ENCODE results near the gene BCL2L12.
A peak's percentile ranks its signal among the peaks of the same experiment; 100 is the strongest.

The BCL2L12 gene

DNA sequence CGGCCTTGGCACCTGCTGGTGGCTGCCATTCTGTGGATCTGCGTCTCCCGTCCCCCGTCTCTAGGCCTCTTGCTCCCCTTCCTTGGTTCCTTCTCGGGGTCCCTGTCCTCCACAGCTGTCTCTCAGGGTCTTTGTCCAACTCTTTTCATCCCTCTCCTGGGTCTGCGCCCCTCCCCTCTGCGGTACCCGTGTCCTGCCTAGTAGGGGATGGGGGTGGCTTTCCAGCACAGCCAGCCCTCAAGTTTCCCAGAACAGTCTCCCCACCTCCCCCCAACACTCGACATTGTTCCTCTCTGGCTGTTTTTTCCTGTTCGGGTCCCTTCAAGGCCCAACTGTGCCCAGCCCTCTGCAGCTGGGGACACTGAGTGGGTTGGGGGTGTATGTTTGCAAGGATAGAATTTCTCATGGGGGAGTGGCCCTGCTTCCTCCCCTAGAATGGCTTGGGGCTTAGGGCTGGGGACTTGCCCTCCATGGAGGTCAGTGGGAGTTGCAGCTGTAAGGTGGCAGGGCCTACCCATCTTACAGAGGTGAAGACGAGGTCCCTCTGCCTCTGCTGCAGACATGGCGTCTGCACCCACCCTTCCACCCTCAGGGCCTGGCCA, 22.9 kb downstream of the BCL2L12 start:
- TF ChIP-seq, protein P1, sequence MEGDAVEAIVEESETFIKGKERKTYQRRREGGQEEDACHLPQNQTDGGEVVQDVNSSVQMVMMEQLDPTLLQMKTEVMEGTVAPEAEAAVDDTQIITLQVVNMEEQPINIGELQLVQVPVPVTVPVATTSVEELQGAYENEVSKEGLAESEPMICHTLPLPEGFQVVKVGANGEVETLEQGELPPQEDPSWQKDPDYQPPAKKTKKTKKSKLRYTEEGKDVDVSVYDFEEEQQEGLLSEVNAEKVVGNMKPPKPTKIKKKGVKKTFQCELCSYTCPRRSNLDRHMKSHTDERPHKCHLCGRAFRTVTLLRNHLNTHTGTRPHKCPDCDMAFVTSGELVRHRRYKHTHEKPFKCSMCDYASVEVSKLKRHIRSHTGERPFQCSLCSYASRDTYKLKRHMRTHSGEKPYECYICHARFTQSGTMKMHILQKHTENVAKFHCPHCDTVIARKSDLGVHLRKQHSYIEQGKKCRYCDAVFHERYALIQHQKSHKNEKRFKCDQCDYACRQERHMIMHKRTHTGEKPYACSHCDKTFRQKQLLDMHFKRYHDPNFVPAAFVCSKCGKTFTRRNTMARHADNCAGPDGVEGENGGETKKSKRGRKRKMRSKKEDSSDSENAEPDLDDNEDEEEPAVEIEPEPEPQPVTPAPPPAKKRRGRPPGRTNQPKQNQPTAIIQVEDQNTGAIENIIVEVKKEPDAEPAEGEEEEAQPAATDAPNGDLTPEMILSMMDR (IDR thresholded peaks at IDR 0.05), result no peak
- TF ChIP-seq ZFX (IDR thresholded peaks at IDR 0.05; ENCODE audit: borderline replicate concordance), result no peak
- H3K27ac ChIP-seq, result peak overlapping the region; percentile 87

DNA sequence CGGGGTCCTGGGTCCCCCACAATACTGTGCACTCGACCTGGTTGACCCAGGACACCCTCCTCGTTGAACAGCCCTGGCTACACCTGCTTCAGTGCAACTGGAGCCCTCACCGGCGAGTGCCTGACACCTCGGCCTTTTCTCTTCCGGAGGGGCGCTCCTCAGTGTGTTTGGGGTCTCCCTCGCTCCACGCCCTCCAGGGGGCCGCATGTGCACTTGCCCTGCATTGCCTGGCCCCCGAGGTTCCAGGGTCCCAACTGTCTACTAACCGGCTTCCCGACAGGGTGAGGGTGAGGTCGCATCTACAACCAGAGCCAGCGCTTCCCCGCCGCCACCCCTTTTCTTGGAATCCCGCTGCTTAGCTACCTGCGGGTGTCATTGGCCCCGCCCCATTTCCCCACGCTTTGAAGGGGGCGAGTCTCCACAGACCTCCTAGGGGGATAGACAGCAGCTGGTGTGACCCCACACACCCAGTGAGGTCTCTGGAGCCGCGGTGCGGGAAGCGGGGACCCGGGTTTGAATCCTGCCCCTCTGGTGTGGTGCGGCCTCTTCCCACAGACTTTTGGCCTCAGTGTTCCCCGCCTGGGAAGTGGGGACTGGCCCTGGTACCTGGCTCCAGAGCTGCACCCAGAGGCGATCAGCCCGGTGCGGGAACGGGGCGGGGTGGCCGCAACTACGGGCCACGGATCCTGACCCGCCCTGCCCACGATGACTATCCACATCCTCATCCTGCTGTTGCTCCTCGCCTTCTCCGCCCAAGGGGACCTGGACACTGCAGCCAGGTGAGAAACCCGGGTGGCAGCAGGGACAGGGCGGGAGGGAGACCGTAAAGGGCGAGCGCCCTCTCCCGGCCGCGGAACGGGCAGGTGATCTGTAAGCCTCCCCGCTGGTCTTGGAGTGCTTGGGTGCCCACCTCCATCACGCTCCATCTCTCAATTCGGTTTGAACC, 23.7 kb downstream of the BCL2L12 start, which contains the start of gene ADM5:
TSS of gene ADM5 (plus strand) at position 462 of the 946 bp plus-strand sequence. CDS start at position 706, 244 bp downstream.
- TF ChIP-seq, protein P1 (IDR thresholded peaks at IDR 0.05), result peak; percentile 90
- TF ChIP-seq ZFX (IDR thresholded peaks at IDR 0.05; ENCODE audit: borderline replicate concordance), result no peak
- peak within 1 kb of the TSS; percentile 87 for H3K27ac ChIP-seq

DNA sequence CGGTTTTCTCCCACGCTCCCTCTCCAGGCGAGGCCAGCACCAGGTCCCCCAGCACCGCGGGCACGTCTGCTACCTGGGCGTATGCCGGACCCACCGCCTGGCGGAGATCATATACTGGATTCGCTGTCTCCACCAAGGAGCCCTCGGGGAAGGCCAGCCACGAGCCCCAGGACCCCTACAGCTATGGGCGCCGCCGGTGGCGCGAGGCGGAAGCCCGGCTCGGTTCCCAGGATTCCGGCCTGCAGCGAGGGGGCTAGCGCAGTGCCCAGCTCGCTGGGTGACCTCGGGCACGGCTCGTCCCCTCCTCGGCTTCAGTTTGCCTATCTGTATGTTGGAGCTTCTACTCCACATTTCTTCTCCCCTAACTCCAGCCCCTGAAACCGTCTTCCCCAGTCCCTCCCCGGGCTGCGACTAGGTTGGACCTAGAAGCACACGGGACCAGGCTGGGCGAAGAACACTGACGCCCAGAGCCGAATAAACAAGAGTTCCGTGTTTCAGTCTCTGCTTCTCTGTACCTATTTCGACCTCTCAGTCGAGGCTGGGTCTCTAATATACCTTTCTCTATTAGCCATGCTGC, 24.4 kb downstream of the BCL2L12 start:
- peak overlapping the region; percentile 87 for H3K27ac ChIP-seq
- TF ChIP-seq, protein P1 (IDR thresholded peaks at IDR 0.05), result peak; percentile 69
- TF ChIP-seq ZFX (IDR thresholded peaks at IDR 0.05; ENCODE audit: borderline replicate concordance), result no peak

DNA sequence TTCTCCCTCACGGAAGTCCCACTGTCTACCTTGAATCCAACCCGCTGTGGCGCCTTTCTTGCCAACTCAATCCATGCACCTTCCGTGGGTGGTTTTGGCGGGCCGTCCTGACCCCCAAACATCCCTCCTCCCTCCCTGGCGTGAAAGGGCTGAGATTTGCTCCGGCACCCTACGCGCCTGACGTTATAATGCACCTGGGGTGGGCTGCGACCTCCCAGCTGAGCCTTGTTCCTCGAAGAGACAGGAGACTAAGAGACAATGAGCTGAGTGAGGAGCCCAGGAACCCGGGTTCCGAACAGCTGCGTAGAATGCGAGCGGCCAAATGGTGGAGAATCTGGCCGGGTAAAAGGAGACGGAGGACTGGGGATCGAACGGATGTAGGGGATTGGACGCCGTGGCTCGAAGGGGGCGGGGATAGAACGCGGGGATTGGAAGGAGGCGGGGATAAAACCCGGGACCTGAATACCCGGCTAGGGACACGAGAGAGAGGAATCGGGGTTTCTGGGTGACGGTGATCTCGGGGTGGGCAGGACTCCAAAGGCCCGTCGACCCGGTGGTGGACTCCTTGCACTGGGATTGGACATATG, 25.0 kb downstream of the BCL2L12 start, which contains the start of gene CPT1C:
TSS of gene CPT1C (plus strand) at position 461 of the 587 bp plus-strand sequence. CDS start 1,137 bp downstream, outside the sequence.
- TF ChIP-seq, protein P1 (IDR thresholded peaks at IDR 0.05), result no peak
- H3K27ac ChIP-seq, result peak within 1 kb of the TSS; percentile 87

DNA sequence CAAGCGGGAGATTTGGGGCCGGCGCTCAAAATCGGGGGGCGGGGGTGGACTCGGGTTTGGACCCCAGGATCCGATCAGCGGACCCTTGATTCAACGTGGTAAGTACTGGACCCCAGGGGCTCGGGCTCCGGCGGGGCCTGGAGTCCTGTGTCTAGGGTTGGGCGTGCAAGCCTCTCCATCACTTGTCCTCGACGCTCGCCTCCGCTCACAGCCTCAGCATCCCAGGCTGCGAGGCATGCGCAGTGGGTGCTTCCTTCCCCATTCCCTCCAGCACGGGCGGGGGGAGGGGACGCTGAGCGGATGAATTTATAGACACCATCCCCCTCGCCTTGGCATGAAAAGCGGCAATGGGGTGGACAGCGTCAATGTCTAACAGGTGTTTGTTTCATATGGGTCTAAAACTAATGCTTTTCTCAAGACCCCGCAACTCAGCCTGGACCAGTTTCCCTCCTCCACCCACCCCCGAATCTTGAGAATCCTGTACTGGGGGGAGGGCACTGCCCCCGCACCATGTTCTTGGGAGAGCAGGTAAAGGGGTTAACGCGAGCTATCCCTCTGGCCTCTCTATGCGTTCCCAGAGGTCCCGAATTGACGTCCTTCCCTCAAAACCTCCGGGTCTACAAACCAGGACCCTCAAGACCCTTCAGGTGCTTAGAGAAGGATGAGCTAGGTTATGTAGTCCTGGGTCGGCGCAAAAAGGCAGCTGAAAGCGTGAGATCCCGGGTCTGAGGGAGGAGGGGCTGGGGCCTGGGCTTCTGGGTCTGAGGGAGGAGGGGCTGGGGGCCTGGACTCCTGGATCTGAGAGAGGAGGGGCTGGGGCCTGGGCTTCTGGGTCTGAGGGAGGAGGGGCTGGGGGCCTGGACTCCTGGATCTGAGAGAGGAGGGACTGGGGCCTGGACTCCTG, 25.8 kb downstream of the BCL2L12 start:
- TF ChIP-seq, protein P1 (IDR thresholded peaks at IDR 0.05), result no peak
- TF ChIP-seq ZFX (IDR thresholded peaks at IDR 0.05; ENCODE audit: borderline replicate concordance), result no peak
- peak overlapping the region; percentile 87 for H3K27ac ChIP-seq

DNA sequence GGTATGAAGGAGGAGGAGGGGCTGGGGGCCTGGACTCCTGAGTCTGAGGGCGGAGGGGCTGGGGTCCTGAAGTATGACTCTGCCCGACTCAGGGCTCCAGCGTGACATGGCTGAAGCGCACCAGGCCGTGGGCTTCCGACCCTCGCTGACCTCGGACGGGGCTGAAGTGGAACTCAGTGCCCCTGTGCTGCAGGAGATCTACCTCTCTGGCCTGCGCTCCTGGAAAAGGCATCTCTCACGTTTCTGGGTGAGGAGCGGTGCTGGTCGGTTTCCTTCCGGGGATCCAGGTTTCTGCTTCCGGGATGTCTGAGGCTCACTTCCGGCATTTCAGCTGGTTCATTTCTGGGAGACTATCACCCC, 26.4 kb downstream of the BCL2L12 start:
- no peak for TF ChIP-seq ZFX (IDR thresholded peaks at IDR 0.05; ENCODE audit: borderline replicate concordance)
- TF ChIP-seq, protein P1 (IDR thresholded peaks at IDR 0.05), result no peak
- no peak overlapping the region for H3K27ac ChIP-seq
